ENCODE data around the gene WDPCP. TPM values are rescaled to one million over a fixed set of nuclear protein-coding genes. Genes with fewer than 3 reads are reported as not detected.
"Not testable (repeated sequence)": the region's sequence is repeated elsewhere in the genome, so short reads cannot be mapped to it uniquely, and the experiment has no call there.

WDPCP gene
- total RNA-seq, 1 donor, result 16.3 TPM

GRCh38 chr2:63163161-63163820 lies 425.0 kb downstream of the WDPCP start:
- no peaks in the 10 kb centered on the region for H3K27me3 ChIP-seq (ENCODE audit: insufficient read depth, low read length)
- no peak for DNase-seq (ENCODE audit: insufficient read length, low spot score, missing footprints)
- TF ChIP-seq CTCF (IDR thresholded peaks at IDR 0.05; ENCODE audit: extremely low read depth, low read depth, low read length), result no peak

GRCh38 chr2:63159262-63159661 lies 429.0 kb downstream of the WDPCP start:
- H4K20me1 ChIP-seq (ENCODE audit: insufficient read depth, low read length), result no peaks in the 10 kb centered on the region
- H3K4me3 ChIP-seq (ENCODE audit: insufficient read depth, low read length), result no peak overlapping the region
- no peaks in the 10 kb centered on the region for H3K4me1 ChIP-seq (ENCODE audit: insufficient read depth, low read length)
- H3K27me3 ChIP-seq (ENCODE audit: insufficient read depth, low read length), result no peaks in the 10 kb centered on the region
- no peaks in the 10 kb centered on the region for H3K36me3 ChIP-seq (ENCODE audit: insufficient read depth, low read length)
- no peak overlapping the region for H3K4me2 ChIP-seq (ENCODE audit: insufficient read depth, low read length)
- H2AFZ ChIP-seq (ENCODE audit: low read length), result no peak overlapping the region
- no peaks in the 10 kb centered on the region for H3K79me2 ChIP-seq (ENCODE audit: insufficient read depth, low read length)
- no peak overlapping the region for H3K27ac ChIP-seq (ENCODE audit: low read depth, low read length)
- no peaks in the 10 kb centered on the region for H3K9me3 ChIP-seq (ENCODE audit: low read depth, low read length)
- DNase-seq (ENCODE audit: insufficient read length, low spot score, missing footprints), result no peak
- TF ChIP-seq CTCF (IDR thresholded peaks at IDR 0.05; ENCODE audit: extremely low read depth, low read depth, low read length), result no peak

More at GRCh38 chr2:63163161-63163820, 425.0 kb downstream of the WDPCP start:
- Histone ChIP-seq H3K27ac (ENCODE audit: low read depth, low read length) (no peak overlapping the region), H2AFZ (ENCODE audit: low read length) (no peak overlapping the region), H4K20me1 (ENCODE audit: insufficient read depth, low read length) (no peaks in the 10 kb centered on the region), H3K79me2 (ENCODE audit: insufficient read depth, low read length) (no peaks in the 10 kb centered on the region), H3K4me3 (ENCODE audit: insufficient read depth, low read length) (no peak overlapping the region), H3K4me2 (ENCODE audit: insufficient read depth, low read length) (no peak overlapping the region), H3K4me1 (ENCODE audit: insufficient read depth, low read length) (no peaks in the 10 kb centered on the region), H3K9me3 (ENCODE audit: low read depth, low read length) (no peaks in the 10 kb centered on the region), H3K36me3 (ENCODE audit: insufficient read depth, low read length) (no peaks in the 10 kb centered on the region)

GRCh38 chr2:63136683-63137082 lies 451.6 kb downstream of the WDPCP start:
- H2AFZ ChIP-seq (ENCODE audit: low read length); DNase-seq (ENCODE audit: insufficient read length, low spot score, missing footprints); H3K4me3 ChIP-seq (ENCODE audit: insufficient read depth, low read length); H3K36me3 ChIP-seq (ENCODE audit: insufficient read depth, low read length); H3K27me3 ChIP-seq (ENCODE audit: insufficient read depth, low read length); H3K4me2 ChIP-seq (ENCODE audit: insufficient read depth, low read length); H3K79me2 ChIP-seq (ENCODE audit: insufficient read depth, low read length); H3K27ac ChIP-seq (ENCODE audit: low read depth, low read length); H4K20me1 ChIP-seq (ENCODE audit: insufficient read depth, low read length); H3K9me3 ChIP-seq (ENCODE audit: low read depth, low read length); H3K4me1 ChIP-seq (ENCODE audit: insufficient read depth, low read length): not testable (repeated sequence)

GRCh38 chr2:63132020-63132419 lies 456.3 kb downstream of the WDPCP start:
- Histone ChIP-seq H3K9me3 (ENCODE audit: low read depth, low read length) (peaks cover 2% of the 10 kb centered on the region), H3K79me2 (ENCODE audit: insufficient read depth, low read length) (no peaks in the 10 kb centered on the region), H4K20me1 (ENCODE audit: insufficient read depth, low read length) (no peaks in the 10 kb centered on the region), H3K27me3 (ENCODE audit: insufficient read depth, low read length) (no peaks in the 10 kb centered on the region), H3K4me3 (ENCODE audit: insufficient read depth, low read length) (no peak overlapping the region), H2AFZ (ENCODE audit: low read length) (no peak overlapping the region), H3K4me1 (ENCODE audit: insufficient read depth, low read length) (no peaks in the 10 kb centered on the region), H3K27ac (ENCODE audit: low read depth, low read length) (no peak overlapping the region), H3K4me2 (ENCODE audit: insufficient read depth, low read length) (no peak overlapping the region), H3K36me3 (ENCODE audit: insufficient read depth, low read length) (no peaks in the 10 kb centered on the region)
- no peak for DNase-seq (ENCODE audit: insufficient read length, low spot score, missing footprints)
- TF ChIP-seq CTCF (IDR thresholded peaks at IDR 0.05; ENCODE audit: extremely low read depth, low read depth, low read length), result no peak
